ENCODE data around the gene SMIM7.
"Not testable (repeated sequence)": the region's sequence is repeated elsewhere in the genome, so short reads cannot be mapped to it uniquely, and the experiment has no call there.

SMIM7 gene

GRCh38 chr19:16659832-16660708 is at the start of gene SMIM7:
Gene SMIM7 (minus strand): TSS chr19:16660144. CDS start chr19:16660110, 34 bp downstream.
- DNase-seq: peak; percentile 88

DNA sequence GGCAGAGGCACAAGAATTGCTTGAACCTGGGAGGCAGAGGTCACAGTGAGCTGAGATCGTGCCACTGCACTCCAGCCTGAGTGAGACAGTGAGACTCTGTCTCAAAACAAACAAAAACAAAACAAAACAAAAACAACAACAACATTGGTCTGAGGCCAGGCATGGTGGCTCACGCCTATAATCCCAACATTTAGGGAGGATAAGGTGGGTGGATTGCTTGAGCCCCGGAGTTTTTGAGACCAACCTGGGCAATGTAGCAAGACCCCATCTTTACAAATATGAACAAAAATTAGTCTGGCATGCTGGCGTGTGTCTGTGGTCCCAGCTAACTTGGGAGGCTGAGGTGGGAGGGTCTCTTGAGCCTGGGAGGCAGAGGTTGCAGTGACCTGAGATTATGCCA is 43.7 kb upstream of the SMIM7 start:
- DNase-seq: no peak

DNA sequence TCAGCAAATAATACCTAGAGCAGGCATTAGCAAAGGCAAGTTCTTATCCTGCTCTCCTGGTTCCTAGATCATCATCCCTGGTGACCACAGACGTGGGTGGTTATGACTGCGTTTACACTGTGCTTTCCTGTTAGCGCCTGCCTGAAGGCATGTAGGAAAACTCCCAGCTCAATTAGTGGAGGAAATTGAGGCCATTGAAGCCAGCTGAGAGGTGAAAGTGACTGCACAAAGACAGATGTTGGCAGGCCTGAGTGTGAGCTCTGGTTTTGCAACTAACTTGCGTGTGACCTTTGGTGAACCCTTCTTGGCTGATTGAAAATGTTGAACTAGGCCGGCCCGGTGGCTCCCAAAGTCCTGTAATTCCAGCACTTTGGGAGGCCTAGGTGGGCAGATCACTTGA is 42.2 kb upstream of the SMIM7 start:
- no peak for DNase-seq

GRCh38 chr19:16698914-16699313 is 39.0 kb upstream of the SMIM7 start:
- DNase-seq: no peak

DNA sequence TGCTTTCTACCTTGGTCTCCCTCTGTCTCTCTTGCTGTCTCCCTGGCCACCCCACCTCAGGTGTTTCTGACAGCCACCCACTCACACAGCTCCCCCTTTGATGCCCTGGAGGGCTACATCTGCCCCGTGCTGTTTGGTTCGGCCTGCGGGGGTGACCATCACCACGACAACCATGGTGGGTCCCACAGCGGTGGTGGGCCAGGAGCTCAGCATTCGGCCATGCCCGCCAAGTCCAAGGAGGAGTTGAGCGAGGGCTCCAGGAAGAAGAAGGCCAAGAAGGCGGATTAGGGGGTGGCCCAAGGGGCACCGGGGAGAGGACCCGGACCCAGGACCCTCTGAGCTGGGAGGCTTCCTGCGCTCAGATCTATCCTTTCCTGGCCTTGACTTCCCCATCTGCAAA is 28.1 kb upstream of the SMIM7 start:
- no peak for DNase-seq

DNA sequence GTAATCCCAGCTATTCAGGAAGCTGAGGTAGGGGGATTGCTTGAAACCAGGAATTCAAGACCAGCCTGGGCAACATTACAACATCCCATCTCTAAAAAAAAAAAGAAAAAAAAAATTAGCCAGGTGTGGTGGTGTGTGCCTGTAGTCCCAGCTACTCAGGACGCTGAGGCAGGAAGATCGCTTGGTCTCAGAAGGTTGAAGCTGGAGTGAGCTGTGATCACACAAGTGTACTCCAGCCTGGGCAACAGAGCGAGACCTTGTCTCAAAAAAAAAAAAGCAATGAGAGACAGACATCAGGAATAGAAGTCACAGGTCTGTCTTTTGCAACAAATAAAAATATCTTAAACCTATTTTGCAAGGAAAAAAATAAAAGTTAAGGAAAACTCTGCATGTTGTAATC is 24.3 kb upstream of the SMIM7 start:
- DNase-seq: no peak

GRCh38 chr19:16682539-16682938 is 22.6 kb upstream of the SMIM7 start:
- no peak for DNase-seq

- no peak for DNase-seq
These were observed 19.9 kb upstream of the SMIM7 start for GRCh38 chr19:16679811-16680210.

DNA sequence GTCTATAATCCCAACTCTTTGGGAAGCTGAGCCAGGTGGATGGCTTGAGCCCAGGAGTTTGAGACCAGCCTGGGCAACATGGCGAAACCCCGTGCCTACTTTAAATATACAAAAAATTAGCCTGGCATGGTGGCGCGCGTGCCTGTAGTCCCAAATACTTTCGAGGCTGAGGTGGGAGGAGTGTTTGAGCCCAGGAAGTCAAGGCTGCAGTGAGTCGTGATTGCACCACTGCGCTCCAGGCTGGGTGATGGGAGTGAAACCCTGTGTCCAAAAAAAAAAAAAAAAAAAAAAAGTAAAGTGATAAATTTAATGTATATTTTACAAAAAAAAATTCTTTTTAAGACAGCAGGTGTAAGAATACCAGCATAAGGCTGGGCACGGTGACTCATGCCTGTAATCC is 18.6 kb upstream of the SMIM7 start:
- DNase-seq: no peak

DNA sequence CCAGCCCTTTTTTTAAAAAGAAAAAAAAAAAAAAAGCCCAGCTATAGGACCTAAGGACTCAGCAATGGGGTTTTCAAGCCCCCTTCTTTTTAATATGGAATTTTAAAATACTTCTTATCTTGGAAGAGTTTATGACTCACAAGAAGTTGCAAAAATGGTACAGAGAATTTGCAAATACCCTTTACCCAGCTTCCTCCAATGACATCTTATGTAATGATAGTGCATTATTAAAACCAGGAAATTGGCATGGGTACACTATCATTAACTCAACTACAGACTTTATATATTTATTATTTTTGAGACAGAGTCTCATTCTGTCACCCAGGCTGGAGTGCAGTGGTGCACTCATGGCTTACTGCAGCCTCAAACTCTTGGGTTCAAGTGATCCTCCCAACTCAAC is 17.1 kb upstream of the SMIM7 start:
- DNase-seq: no peak

DNA sequence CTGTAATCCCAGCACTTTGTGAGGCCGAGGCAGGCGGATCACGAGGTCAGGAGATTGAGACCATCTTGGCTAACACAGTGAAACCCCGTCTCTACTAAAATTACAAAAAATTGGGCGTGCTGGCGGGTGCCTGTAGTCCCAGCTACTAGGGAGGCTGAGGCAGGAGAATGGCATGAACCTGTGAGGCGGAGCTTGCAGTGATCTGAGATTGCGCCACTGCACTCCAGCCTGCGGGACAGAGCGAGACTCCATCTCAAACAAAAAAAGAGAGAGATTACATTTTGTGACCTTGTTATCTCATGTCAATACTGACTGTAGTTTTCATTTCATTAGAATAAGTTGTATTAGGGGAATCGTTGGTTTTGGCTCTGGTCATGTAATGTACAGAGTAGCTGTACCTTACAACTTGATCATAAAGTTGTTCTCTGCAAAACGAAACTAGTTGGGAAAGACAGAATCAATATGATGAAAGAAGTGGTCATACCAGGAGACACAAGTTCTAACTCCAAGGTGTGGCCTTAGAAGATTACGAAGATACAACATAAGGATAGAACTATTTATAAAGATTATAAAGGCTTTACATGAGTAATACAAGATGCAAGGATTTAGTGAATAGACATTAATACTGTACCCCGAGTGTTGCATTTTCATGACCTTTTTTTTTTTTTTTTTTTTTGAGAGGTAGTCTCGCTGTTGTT is 16.3 kb upstream of the SMIM7 start:
- no peak for DNase-seq

- DNase-seq: not testable (repeated sequence)
These were observed 13.9 kb upstream of the SMIM7 start for GRCh38 chr19:16673839-16674238.

DNA sequence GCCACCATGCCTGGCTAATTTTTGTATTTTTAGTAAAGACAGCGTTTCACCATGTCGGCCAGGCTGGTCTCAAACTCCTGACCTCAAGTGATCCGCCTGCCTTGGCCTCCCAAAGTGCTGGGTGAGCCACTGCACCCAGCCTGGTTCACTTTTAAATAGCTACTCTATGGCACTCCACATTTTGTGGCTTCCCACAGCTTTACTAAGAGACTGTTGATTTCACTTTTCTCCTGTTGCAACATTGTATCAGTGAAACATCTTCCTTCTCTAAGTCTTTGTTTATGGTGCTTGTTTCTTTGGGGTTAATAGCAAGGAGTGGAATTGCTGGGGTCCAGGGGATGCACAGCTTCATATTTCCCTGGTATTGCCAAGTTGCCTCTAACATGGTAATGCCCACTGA is 13.3 kb upstream of the SMIM7 start:
- DNase-seq: no peak

- DNase-seq: no peak
These were observed 11.8 kb upstream of the SMIM7 start for GRCh38 chr19:16671652-16672274.

DNA sequence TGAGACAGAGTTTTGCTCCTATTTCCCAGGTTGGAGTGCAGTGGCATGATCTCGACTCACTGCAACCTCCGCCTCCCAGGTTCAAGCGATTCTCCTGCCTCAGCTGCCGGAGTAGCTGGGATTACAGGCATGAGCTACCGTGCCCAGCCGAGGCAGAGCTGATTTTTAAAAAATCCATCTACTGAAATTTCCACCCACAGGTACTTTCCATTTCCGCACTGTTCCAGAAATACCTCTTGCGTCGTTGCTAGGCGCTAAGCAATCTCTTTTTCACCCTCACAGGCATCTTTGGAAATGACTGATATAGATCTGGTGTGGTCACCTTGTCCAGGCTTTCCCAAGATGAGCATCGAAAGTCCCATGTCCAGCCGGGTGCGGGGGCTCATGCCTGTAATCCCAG is 10.3 kb upstream of the SMIM7 start:
- DNase-seq: no peak

- DNase-seq: not testable (repeated sequence)
These were observed 8.8 kb upstream of the SMIM7 start for GRCh38 chr19:16668702-16669101.

- no peak for DNase-seq
These were observed 8.2 kb upstream of the SMIM7 start for GRCh38 chr19:16668176-16668575.

GRCh38 chr19:16661480-16662034 is 1.6 kb upstream of the SMIM7 start:
- no peak for DNase-seq

- no peak for DNase-seq
These were observed 977 bp upstream of the SMIM7 start, which contains the start of gene TMEM38A for GRCh38 chr19:16660763-16661479. Gene TMEM38A (plus strand): TSS chr19:16661139. CDS start chr19:16661218, 79 bp downstream.

GRCh38 chr19:16659464-16659831 is 496 bp downstream of the SMIM7 start:
- no peak for DNase-seq

- DNase-seq: no peak
These were observed 2.6 kb downstream of the SMIM7 start for GRCh38 chr19:16657384-16657783.

DNA sequence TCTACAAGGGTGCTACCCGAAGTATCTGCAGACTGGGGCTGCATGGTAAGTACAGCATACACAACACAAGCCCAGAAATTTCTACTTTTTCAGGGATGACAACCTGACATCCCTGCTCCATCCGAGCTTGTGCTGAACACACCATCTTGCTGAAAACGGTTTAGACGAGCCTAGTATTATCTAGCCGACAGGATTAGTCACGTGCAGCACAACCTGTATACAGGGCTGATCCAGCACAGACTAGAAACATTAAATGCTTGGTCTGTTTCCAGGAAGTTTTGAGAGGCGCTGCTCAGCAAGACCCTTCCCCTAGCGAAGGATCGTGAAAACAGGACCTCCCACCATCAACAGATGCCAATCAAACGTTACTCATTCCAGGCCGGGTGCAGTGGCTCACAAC is 4.2 kb downstream of the SMIM7 start:
- no peak for DNase-seq

DNA sequence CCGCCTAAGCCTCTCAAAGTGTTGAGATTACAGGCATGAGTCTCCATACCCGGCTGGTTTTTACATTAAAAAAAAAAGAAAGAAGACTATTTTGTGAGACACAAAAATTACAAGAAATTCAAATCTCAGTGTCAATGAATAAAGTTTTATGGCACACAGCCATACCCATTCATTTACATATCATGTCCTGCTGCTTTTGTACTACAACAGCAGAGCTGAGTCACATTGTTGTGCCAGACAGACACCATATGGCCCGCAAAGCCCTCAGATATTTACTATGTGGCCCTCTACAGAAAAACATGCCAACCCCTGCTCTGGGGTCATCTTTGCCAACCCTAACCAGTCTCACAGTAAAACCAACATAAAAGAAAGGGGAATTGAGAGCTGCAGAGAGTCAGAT is 5.3 kb downstream of the SMIM7 start:
- no peak for DNase-seq
